DMS79 treated with DMSO at 0.1 percent for 48 hours (cell line): ENCODE measurements around the gene MYRIP.
A peak's percentile ranks its signal among the peaks of the same experiment; 100 is the strongest.

ENCODE experiments used
- DNase-seq: peaks from one replicate; lab custom pipeline; 2025; lab: John Stamatoyannopoulos, UW

MYRIP gene

GRCh38 chr3:39907981-39908380 is 98.6 kb downstream of the MYRIP start:
- peak; percentile 24 for DNase-seq

GRCh38 chr3:39910135-39910534 is 100.7 kb downstream of the MYRIP start:
- DNase-seq: no peak

- DNase-seq: no peak
Measured at GRCh38 chr3:39910826-39911464, 101.5 kb downstream of the MYRIP start.

- no peak for DNase-seq
Measured at GRCh38 chr3:39911465-39912309, 102.3 kb downstream of the MYRIP start.

- DNase-seq: no peak
Measured at GRCh38 chr3:39915027-39915426, 105.6 kb downstream of the MYRIP start.

GRCh38 chr3:39917065-39917773 is 107.8 kb downstream of the MYRIP start:
- DNase-seq: no peak

- no peak for DNase-seq
Measured at GRCh38 chr3:39919281-39919680, 109.9 kb downstream of the MYRIP start.

- no peak for DNase-seq
Measured at GRCh38 chr3:39920271-39920670, 110.9 kb downstream of the MYRIP start.

GRCh38 chr3:39927479-39927878 is 118.1 kb downstream of the MYRIP start:
- no peak for DNase-seq

- no peak for DNase-seq
Measured at GRCh38 chr3:39933986-39934693, 124.7 kb downstream of the MYRIP start.

- DNase-seq: no peak
Measured at GRCh38 chr3:39934696-39935095, 125.3 kb downstream of the MYRIP start.

GRCh38 chr3:39935261-39935660 is 125.9 kb downstream of the MYRIP start:
- DNase-seq: no peak

GRCh38 chr3:39936848-39937247 is 127.4 kb downstream of the MYRIP start:
- DNase-seq: no peak

GRCh38 chr3:39937315-39937714 is 127.9 kb downstream of the MYRIP start:
- no peak for DNase-seq

- no peak for DNase-seq
Measured at GRCh38 chr3:39937874-39938273, 128.5 kb downstream of the MYRIP start.

- peak; percentile 0 for DNase-seq
Measured at GRCh38 chr3:39941931-39942330, 132.5 kb downstream of the MYRIP start.

- peak; percentile 4 for DNase-seq
Measured at GRCh38 chr3:39960515-39961191, 151.2 kb downstream of the MYRIP start.

- no peak for DNase-seq
Measured at GRCh38 chr3:39961230-39961629, 151.8 kb downstream of the MYRIP start.

GRCh38 chr3:39962581-39962980 is 153.2 kb downstream of the MYRIP start:
- DNase-seq: no peak

- no peak for DNase-seq
Measured at GRCh38 chr3:39965461-39965860, 156.1 kb downstream of the MYRIP start.

- no peak for DNase-seq
Measured at GRCh38 chr3:39965997-39966396, 156.6 kb downstream of the MYRIP start.

- DNase-seq: no peak
Measured at GRCh38 chr3:39970982-39971381, 161.6 kb downstream of the MYRIP start.
